T-helper 2 cell (primary cell): ENCODE measurements around the gene SV2C.

Experiments used
- DNase-seq, 5 experiments: peaks; one replicate each; pipeline versions ENCODE4 v3.0.0 to v3.0.0-alpha.2; 2012 to 2022

SV2C gene

DNA sequence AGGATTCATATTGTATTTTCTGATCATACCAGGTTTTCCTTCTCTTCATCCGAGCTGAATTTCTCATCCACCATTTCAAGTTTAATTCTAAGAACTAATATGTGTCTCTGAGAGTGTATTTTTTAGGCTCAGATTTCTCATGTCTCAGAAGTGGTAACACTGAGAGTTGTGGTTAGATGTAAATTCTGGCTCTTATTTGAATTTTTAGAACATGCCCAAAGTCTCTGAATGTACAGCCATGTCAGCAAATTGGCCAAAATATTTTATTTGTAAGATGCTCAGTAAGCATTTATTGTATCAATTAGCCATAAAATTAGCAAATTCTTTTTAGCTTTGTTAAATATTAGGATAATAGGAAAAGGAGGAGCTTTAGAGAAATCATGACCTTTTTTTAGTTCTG lies 16.6 kb downstream of the SV2C start:
- DNase-seq, result peak in 1 of 5 experiments; percentile 45

GRCh38 chr5:76104027-76104426 lies 20.8 kb downstream of the SV2C start:
- DNase-seq, result peak in 1 of 5 experiments; percentile 48

- peak in 1 of 5 experiments; percentile 7 for DNase-seq
These were observed 23.0 kb downstream of the SV2C start for GRCh38 chr5:76106149-76106548.

DNA sequence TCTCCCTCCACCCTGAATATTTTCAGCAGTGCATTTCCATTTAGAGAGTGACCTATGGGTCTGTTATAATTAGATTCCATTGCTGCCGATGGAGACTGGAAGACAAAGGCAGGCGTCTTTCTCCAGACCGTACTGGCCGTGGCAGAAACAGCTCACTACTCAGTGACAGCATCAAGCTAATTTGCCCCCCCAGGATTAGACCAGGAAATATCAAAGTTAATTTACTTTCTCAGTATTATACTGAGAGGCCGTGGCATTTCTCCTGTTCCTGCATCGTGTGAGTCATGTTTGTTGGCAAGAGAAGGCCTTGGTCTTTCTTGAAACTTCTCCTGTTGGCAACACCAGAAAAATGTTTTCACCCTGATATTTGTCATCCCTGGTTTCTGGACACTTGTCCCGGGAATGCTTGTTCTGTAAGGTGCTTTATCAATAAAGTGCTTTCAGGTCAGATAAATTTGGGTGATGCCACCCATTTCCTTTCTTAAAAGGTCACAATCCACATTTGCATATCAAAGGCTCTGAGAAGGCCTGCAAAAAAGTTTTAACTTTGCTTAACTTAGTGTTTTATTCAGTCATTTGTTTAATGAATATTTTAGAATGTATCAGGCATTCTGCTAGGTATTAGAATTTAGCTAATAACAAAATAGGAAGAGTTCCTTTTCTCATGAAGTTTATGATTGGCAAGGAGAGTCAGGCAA lies 28.4 kb downstream of the SV2C start:
- DNase-seq, result no peak

DNA sequence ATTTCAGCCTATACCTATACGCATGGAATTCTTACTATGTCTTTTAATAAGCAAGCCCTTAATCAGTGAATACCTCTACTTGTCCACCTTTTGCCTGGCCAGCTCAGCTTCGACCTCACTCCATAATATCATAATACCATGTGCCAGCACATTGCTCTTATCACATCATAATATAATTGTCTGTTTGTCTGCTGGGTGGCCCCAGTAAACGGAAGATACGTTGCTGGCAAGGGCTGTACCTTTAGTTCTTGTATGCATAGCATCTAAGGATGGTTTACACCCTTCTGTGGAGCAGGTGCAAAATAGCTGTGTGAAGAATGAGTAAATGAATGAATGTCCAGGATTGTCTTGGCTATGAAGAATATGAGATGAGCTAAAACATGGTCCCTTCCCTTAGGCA lies 29.9 kb downstream of the SV2C start:
- DNase-seq, result no peak

DNA sequence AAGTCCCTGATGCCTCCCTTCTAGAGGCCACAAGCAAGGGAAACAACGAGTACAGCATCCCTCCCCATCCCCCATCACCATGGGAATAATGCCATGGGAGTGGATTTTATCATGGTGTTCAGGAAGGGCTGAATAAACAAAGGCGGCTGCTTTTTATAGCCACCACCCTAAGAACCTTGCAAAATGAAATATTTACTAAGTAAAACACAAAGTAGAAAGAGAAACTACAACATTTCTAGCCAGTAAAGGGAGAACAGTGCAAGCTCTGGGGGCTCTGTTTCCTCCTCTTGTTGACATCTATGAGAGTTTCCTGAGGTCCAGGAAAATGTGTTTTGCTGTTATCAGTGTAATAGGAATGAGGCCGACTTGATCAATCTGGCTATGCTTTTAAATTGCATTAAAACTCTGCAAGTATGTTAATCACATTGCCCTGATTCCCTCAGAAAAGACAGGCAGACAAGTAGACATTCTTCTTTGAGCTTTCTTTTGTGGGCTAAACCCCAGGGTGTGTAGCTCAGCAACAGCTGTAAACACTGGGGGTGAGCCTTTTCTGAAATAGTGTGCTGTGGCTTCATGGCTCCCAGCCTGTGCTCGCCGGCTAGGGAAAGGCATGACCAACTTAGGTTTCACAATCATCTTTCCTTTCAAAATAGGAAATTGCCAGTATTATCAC lies 31.1 kb downstream of the SV2C start:
- DNase-seq, result no peak

- no peak for DNase-seq
These were observed 42.2 kb downstream of the SV2C start for GRCh38 chr5:76125346-76125745.

- no peak for DNase-seq
These were observed 42.7 kb downstream of the SV2C start for GRCh38 chr5:76125888-76126287.

DNA sequence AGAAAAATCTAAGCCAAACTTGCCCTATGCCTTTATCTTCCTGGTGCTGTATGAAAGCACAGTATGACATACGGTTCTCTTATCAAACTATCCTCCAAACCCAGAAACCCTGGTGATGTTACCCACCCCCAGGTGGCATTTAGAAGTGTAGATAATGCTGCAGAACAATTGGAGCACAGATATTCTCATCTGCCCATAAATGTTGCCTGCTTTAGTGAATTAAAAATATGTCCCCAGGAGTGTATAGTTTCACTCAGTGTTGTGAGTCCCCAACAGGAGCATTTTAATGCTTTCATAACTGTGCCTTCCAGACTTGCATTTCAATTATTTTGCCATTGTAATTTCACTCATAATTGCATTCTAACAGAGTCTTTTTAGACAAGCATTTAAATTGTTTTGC lies 50.8 kb downstream of the SV2C start:
- no peak for DNase-seq

DNA sequence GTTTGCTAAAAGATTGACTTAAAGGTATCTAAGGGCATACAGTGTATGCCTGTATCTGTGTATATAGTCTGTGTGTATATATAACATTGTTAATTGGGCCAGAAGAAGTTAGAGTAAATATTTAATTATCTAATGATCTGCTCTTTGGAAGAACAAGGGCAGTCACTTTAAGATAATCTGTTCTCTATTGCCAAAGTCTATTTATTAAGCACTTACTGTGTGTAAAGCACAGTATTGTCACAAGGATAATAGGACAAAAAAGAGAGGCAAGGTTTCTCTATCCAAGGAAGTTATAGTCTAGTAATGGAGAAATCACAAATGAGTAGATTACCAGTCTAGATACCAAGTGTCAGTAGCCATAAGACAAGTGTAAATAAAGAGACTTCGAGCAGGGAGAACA lies 51.5 kb downstream of the SV2C start:
- DNase-seq, result no peak

- DNase-seq, result no peak
These were observed 54.8 kb downstream of the SV2C start for GRCh38 chr5:76137887-76138542.

- DNase-seq, result no peak
These were observed 60.7 kb downstream of the SV2C start for GRCh38 chr5:76143884-76144283.

DNA sequence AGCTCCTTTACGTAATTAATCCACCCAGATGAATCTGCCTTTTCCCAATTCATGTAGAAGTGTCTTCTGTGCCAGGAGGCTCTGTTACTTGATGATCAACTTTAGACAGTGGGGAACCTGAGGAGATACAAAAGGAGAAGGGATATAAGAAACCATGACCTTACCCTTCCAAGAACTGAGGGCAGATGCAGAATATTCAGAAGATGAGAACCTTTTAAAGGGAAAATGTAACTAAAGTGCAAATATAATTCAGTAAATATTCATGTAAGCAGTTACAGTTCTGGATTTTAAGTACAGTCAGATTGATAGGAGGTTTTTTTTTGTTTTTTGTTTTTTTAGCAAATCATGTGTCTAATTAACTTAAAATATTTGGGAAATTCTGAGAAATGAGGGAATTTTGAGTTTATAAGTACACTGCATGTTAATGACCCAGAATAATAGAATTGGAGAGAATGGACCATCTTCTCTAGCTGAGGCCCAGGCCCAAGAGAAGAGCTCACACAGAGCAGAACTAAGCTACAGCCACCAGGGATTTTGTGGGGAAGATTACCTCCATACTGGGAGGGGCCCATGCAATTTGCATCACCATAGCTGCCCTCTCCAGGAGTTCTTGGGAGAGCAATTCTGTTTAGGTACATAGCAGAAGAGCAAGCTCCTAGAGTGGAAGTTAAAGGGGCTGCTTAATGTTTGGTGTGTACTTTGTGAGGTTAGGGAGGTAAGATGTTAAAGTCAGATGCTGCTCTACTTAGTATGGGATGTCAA lies 61.5 kb downstream of the SV2C start:
- DNase-seq, result no peak

- peak in 1 of 5 experiments; percentile 53 for DNase-seq
These were observed 62.8 kb downstream of the SV2C start for GRCh38 chr5:76145945-76146344.

- DNase-seq, result no peak
These were observed 66.5 kb downstream of the SV2C start for GRCh38 chr5:76149636-76150035.

- DNase-seq, result no peak
These were observed 69.0 kb downstream of the SV2C start for GRCh38 chr5:76152161-76152560.

DNA sequence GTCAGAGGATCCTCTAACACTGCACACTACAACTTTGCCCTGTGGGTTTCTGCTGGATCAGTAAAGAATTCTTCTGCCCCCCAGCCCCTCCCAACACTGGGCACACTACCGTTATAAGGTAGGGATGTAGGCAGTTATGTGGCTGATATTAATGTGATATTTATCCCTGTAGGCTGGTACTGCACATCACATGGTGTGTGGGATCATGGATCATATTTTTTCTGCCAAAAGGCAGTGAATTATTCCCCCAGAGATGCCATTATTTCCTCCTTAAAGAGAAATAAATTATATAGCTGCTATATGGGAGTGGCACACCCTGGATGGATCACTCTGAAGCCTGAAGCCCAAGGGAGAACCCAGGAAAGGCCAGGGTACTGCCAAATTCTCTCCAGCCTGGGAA lies 69.5 kb downstream of the SV2C start:
- no peak for DNase-seq

DNA sequence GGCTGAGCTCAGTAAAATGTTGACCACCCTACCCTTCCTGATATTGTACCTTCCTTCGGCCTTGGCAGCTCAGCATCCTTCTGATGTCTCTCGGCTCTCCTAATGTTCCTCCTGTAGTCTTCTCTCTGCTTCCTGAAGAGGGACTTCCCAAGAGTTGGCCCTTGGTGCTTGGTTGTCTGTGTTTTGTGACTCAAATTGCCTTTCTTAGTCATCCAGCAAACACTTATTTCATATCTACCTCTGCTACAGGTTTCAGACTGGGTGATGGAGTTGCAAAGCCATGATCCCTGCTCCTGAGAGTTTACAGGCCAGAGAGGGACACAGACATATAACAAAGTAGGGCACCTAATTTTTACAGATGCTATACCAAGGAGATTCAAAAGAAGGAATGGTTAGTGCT lies 70.1 kb downstream of the SV2C start:
- no peak for DNase-seq

DNA sequence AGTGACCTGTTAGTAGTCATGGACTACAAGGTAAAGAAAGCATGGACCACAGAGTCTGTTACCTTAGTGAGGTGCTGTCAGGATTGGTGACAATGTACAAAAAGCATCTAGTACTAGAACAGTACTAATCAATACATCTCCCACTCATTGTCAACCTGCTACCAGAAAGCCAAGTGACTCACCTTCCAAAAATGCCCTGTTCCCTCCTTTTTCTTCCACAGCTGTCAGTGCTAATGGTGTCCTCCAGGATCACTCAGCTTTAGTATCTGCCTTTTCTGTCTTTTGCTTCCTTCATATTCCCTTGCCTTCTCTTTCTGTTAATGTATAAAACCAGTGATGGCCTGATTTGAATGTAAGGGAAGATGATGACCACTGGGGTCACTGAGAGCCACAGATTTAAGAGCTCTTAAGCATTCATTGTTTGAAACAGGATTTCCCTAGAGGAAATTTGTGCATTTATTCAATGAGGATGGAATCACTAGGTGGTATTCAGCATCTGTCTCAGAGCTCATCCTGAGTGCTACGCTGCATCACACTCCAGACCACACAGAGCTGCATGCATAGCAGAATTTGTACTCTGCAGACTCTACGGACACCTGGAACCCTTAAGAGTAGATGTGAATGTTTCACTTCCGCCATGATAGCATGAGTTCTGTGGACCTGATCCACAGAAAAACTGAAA lies 71.0 kb downstream of the SV2C start:
- no peak for DNase-seq

DNA sequence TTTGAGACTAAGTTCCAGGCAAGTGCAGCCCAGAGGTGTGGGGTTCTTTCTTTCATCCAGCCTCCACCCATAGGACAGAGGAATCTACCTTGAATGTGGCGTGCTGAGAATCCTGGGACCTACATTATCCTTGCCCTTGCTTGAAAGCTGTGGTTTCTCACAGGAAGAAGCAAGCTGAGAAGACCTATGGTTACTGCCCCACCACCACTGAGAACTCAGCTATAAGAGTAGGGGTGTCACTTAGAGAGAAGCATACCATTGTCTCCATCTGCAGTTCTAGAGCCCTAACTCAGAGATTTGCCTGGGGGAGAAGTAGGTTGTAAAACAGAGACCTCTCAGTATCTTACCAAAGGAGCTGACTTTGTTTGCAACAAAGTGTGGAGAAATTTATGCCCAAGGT lies 72.4 kb downstream of the SV2C start:
- DNase-seq, result no peak

DNA sequence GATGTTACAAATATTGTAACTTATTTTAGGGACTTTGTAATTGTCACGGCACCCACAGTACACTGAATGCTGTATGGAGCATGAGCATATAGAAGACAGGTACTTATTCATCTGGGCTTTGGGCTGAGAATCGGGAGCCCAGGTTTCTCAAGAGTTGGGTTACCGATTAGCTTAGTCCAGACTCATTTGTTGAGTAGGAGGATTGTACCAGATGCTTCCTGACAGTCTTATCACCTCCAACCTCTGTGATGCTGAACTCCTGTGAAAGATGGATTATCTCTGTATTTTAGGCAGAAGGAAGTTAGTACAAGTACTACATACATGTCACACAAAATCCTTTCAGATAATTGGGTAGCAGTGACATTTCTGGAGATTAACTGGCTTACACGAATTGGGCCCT lies 79.2 kb downstream of the SV2C start:
- no peak for DNase-seq

GRCh38 chr5:76163111-76163628 lies 80.0 kb downstream of the SV2C start:
- no peak for DNase-seq

GRCh38 chr5:76165029-76165428 lies 81.8 kb downstream of the SV2C start:
- no peak for DNase-seq
